ENCODE results near the gene BNC2.

- no peak for TF ChIP-seq OVOL3 (tag by site-specific recombination; IDR thresholded peaks at IDR 0.05)
- no peak for TF ChIP-seq PRDM1 (tag by site-specific recombination; IDR thresholded peaks at IDR 0.05)
Measured at GRCh38 chr9:16754662-16755061, 115.8 kb downstream of the BNC2 start.

Data from HEK293 (cell line).